HCT116 (cell line): ENCODE measurements around the gene UGT1A3. TPM values are rescaled to one million over a fixed set of nuclear protein-coding genes. Genes with fewer than 3 reads are reported as not detected.

Source experiments
- ATAC-seq: fragments of 200-7000 bp; cut with Tn5 transposase; 2 replicates; pipeline ENCODE4 v1.9.1; 2020; ENCODE audit warnings: mild to moderate bottlenecking, moderate library complexity
- BruUV-seq: library from RNA; stranded (reverse); fragments of 400-500 nt; replicated peaks from 2 replicates; lab custom pipeline; 2021; lab: Mats Ljungman, UMichigan
- CTCF ChIA-PET: fragments of 300-600 bp; sonication (Branson Sonifier 250); formaldehyde crosslinking; loops from one replicate; lab custom pipeline; 2021; ENCODE audit warnings: antibody characterized with exemption; lab: Charles Lee
- POLR2A ChIA-PET: fragments of 300-600, 350-600 bp; sonication (Branson Sonifier 250); formaldehyde crosslinking; loops from one replicate; lab custom pipeline; 2021; ENCODE audit warnings: antibody characterized with exemption; lab: Charles Lee
- RAD21 ChIA-PET, 2 experiments: fragments of 300-600 bp; sonication (Branson Sonifier 250); formaldehyde crosslinking; loops; one replicate each; lab custom pipeline; 2023; ENCODE audit warnings: low total read pairs in 2 of 2; ENCODE audit not compliant: uncharacterized antibody in 2 of 2, unreplicated experiment in 2 of 2, low non-redundant PET in 1 of 2; lab: Charles Lee
- DNase-seq: peaks from one replicate; pipeline ENCODE4 v3.0.0-alpha.2; 2010; ENCODE audit warnings: low read depth, low spot score
- H2AFZ ChIP-seq: fragments of 200-600 bp; shearing (Covaris generic), sonication (generic); 2 replicates; pipeline ENCODE4 v1.6.1; 2017; ENCODE audit warnings: low read depth, mixed run types, mixed read lengths, antibody characterized with exemption, low read length; ENCODE audit not compliant: poor library complexity, severe bottlenecking
- H3K27ac ChIP-seq: 2 replicates; pipeline ENCODE4 v1.5.1; 2012; ENCODE audit warnings: low read depth, low read length
- H3K27me3 ChIP-seq: fragments of 200-600 bp; sonication (generic); 2 replicates; pipeline ENCODE4 v1.6.1; 2016; ENCODE audit warnings: mixed run types, low read length, mixed read lengths; ENCODE audit not compliant: insufficient read depth
- H3K36me3 ChIP-seq, 2 experiments: fragments of 200-500 bp in 1 of 2; fragments of 200-600 bp in 1 of 2; sonication (Bioruptor generic) in 1 of 2; sonication (generic) in 1 of 2; 2 replicates each; pipeline versions ENCODE4 v1.5.1 to v1.6.1; 2014 to 2016; ENCODE audit warnings: low read length in 2 of 2, inconsistent platforms in 1 of 2, mixed read lengths in 1 of 2, mixed run types in 1 of 2; ENCODE audit not compliant: insufficient read depth in 2 of 2, control insufficient read depth in 1 of 2
- H3K4me1 ChIP-seq, 2 experiments: fragments of 200-600 bp in 1 of 2; sonication (generic) in 1 of 2; 2 replicates each; pipeline versions ENCODE4 v1.5.1 to v1.6.1; 2012 to 2017; ENCODE audit warnings: low read length in 2 of 2, inconsistent platforms in 1 of 2, mild to moderate bottlenecking in 1 of 2, mixed read lengths in 1 of 2, mixed run types in 1 of 2, moderate library complexity in 1 of 2; ENCODE audit not compliant: insufficient read depth in 2 of 2, control insufficient read depth in 1 of 2
- H3K4me2 ChIP-seq: fragments of 200-600 bp; sonication (generic); 2 replicates; pipeline ENCODE4 v1.6.1; 2017; ENCODE audit warnings: mixed run types, low read length, mixed read lengths
- H3K4me3 ChIP-seq, 2 experiments: fragments of 200-600 bp in 1 of 2; sonication (generic) in 1 of 2; replicated peaks in 1 of 2; 2 replicates each; pipeline ENCODE4 v1.5.1; 2011 to 2016; ENCODE audit warnings: low read length in 2 of 2, control low read depth in 1 of 2, low read depth in 1 of 2, mild to moderate bottlenecking in 1 of 2, mixed read lengths in 1 of 2, mixed run types in 1 of 2
- H3K79me2 ChIP-seq: fragments of 200-600 bp; sonication (generic); 2 replicates; pipeline ENCODE4 v1.6.1; 2017; ENCODE audit warnings: mild to moderate bottlenecking, mixed run types, low read length, moderate library complexity, mixed read lengths; ENCODE audit not compliant: insufficient read depth
- H3K9ac ChIP-seq: fragments of 200-600 bp; sonication (generic); 2 replicates; pipeline ENCODE4 v1.6.1; 2016; ENCODE audit warnings: low read length, mixed read lengths
- H3K9me2 ChIP-seq: fragments of 200-600 bp; sonication (generic), shearing (Covaris generic); 2 replicates; pipeline ENCODE4 v1.6.1; 2017; ENCODE audit warnings: mixed run types, mild to moderate bottlenecking, moderate library complexity; ENCODE audit not compliant: insufficient read depth
- H3K9me3 ChIP-seq, 2 experiments: fragments of 200-500 bp in 1 of 2; fragments of 200-600 bp in 1 of 2; sonication (Bioruptor generic) in 1 of 2; sonication (generic) in 1 of 2; 2 replicates each; pipeline ENCODE4 v1.6.1; 2014 to 2017; ENCODE audit warnings: low read length in 2 of 2, mixed read lengths in 2 of 2, inconsistent platforms in 1 of 2, low read depth in 1 of 2, mild to moderate bottlenecking in 1 of 2, mixed run types in 1 of 2, moderate library complexity in 1 of 2; ENCODE audit not compliant: control insufficient read depth in 1 of 2, insufficient read depth in 1 of 2
- H4K20me1 ChIP-seq: fragments of 200-600 bp; sonication (generic), shearing (Covaris generic); 2 replicates; pipeline ENCODE4 v1.6.1; 2017; ENCODE audit warnings: mixed run types, mild to moderate bottlenecking, moderate library complexity; ENCODE audit not compliant: insufficient read depth
- CEBPB ChIP-seq: IDR thresholded peaks from 2 replicates; pipeline ENCODE4 v1.6.1; 2012; ENCODE audit warnings: low read depth
- EGR1 ChIP-seq: IDR thresholded peaks from 2 replicates; pipeline ENCODE4 v1.6.1; 2012; ENCODE audit warnings: low read depth
- ELF1 ChIP-seq: IDR thresholded peaks from 2 replicates; pipeline ENCODE4 v1.6.1; 2012; ENCODE audit warnings: low read depth, borderline replicate concordance
- JUND ChIP-seq: IDR thresholded peaks from 2 replicates; pipeline ENCODE4 v1.6.1; 2012
- POLR2A ChIP-seq: IDR thresholded peaks from 2 replicates; pipeline ENCODE4 v1.7.0; 2011; ENCODE audit warnings: borderline replicate concordance; ENCODE audit not compliant: insufficient read depth, insufficient read length; ENCODE audit errors: extremely low read depth
- POLR2AphosphoS5 ChIP-seq: IDR thresholded peaks from 2 replicates; pipeline ENCODE4 v1.6.1; 2011; ENCODE audit warnings: mild to moderate bottlenecking, low read depth, low read length, moderate library complexity
- SP1 ChIP-seq: IDR thresholded peaks from 2 replicates; pipeline ENCODE4 v1.6.1; 2012; ENCODE audit warnings: low read depth
- SRF ChIP-seq: IDR thresholded peaks from 2 replicates; pipeline ENCODE4 v1.6.1; 2012; ENCODE audit warnings: low read depth
- YY1 ChIP-seq: IDR thresholded peaks from 2 replicates; pipeline ENCODE4 v1.6.1; 2011; ENCODE audit warnings: low read length, low read depth, moderate library complexity, mild to moderate bottlenecking; ENCODE audit not compliant: insufficient replicate concordance; ENCODE audit errors: extremely low read depth
- ZNF274 ChIP-seq: fragments of 200-500 bp; sonication (Bioruptor generic); IDR thresholded peaks from 2 replicates; pipeline ENCODE4 v1.6.1; 2014; ENCODE audit warnings: mild to moderate bottlenecking, low read depth, low read length, inconsistent platforms
- intact Hi-C: fragments of 100-400 bp; cut with micrococcal nuclease; formaldehyde crosslinking; loops from 2 replicates; pipeline ENCODE4 v1.10.0; 2022
- total RNA-seq: library from RNA; stranded (reverse); gene quantifications from one replicate; pipeline ENCODE4 v1.2.1, GENCODE V29; 2021; ENCODE audit not compliant: unreplicated experiment
- TF ChIP-seq, protein P1 (sequence below), 3 experiments: fragments of 200-600 bp in 1 of 3; sonication (generic) in 1 of 3; IDR thresholded peaks in 2 of 3; conservative IDR thresholded peaks in 1 of 3; 2 replicates each; pipeline ENCODE4 v1.5.1; 2012 to 2017; ENCODE audit warnings: low read depth in 2 of 3, low read length in 2 of 3, antibody characterized with exemption in 1 of 3, borderline replicate concordance in 1 of 3, control low read depth in 1 of 3, mild to moderate bottlenecking in 1 of 3, mixed read lengths in 1 of 3, mixed run types in 1 of 3, moderate library complexity in 1 of 3; ENCODE audit not compliant: insufficient read depth in 1 of 3
- TF ChIP-seq, protein P2 (sequence below): IDR thresholded peaks from 2 replicates; pipeline ENCODE4 v1.6.1; 2011; ENCODE audit warnings: mild to moderate bottlenecking, low read length, moderate library complexity; ENCODE audit not compliant: insufficient replicate concordance; ENCODE audit errors: extremely low read depth

The UGT1A3 gene
- total RNA-seq, 1 experiment from 2014 or later: not detected

DNA sequence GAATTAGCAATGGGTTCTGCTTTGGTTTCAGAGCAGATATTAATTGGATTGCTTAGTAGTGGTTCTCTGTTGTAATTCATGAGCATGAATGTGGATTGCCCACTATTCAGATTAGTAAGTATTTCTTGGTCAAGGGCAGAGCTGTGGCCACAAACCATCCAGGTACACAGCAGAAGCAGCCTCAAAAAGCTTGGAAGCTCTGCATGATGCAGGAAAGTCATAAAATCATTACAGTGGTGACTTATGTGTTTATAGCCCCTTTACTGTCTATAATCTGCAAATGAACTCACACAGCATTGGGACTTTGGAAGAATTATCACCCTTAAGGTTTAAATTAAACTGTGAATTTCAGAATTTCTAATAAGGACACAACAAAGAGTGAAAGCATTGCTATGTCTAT lies 29.3 kb downstream of the UGT1A3 start:
- Histone ChIP-seq H3K4me2 (no peak overlapping the region), H3K4me3 (no peak overlapping the region), H4K20me1 (no peaks in the 10 kb centered on the region), H3K27me3 (no peaks in the 10 kb centered on the region), H3K36me3 (no peaks in the 10 kb centered on the region), H2AFZ (no peak overlapping the region), H3K79me2 (no peaks in the 10 kb centered on the region), H3K27ac (no peak overlapping the region), H3K9ac (no peak overlapping the region), H3K9me2 (no peaks in the 10 kb centered on the region), H3K9me3 (no peaks in the 10 kb centered on the region), H3K4me1 (no peaks in the 10 kb centered on the region)
- no TSS peak for BruUV-seq
- POLR2A ChIA-PET: no interaction called here
- no peak for ATAC-seq
- TF ChIP-seq SRF: no peak
- TF ChIP-seq SP1: no peak
- intact Hi-C loops: no loop called here
- CTCF ChIA-PET: no interaction called here
- RAD21 ChIA-PET: no interaction called here
- no peak for DNase-seq

DNA sequence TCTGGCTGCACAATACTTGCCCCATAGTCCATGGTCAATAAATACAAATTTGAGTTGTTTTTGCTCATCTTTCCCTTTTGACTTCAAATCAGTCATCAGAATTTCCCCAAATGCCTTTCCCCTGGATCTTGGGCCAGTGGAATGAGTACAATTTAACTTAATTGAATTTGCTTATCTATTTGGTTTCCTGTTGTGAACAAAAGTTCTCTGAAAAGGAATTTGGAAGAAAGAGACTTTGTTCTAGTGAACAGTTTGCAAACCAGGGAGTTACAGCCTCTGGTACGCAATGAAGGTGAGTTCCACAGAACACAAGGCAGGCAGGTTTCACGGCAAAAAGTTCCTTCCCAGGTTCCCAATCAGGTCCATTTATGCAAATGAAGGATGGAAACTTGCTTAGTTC lies 30.0 kb downstream of the UGT1A3 start:
- Histone ChIP-seq H3K9me3 (no peaks in the 10 kb centered on the region), H3K4me3 (no peak overlapping the region), H3K27me3 (no peaks in the 10 kb centered on the region), H2AFZ (no peak overlapping the region), H3K9ac (no peak overlapping the region), H3K36me3 (no peaks in the 10 kb centered on the region), H3K9me2 (no peaks in the 10 kb centered on the region), H3K27ac (no peak overlapping the region), H4K20me1 (no peaks in the 10 kb centered on the region), H3K4me1 (no peaks in the 10 kb centered on the region), H3K79me2 (no peaks in the 10 kb centered on the region), H3K4me2 (no peak overlapping the region)
- CTCF ChIA-PET: no interaction called here
- POLR2A ChIA-PET: no interaction called here
- TF ChIP-seq EGR1: no peak
- TF ChIP-seq POLR2AphosphoS5: no peak
- no peak for TF ChIP-seq SP1
- no peak for TF ChIP-seq POLR2A
- TF ChIP-seq YY1: no peak
- no peak for TF ChIP-seq JUND
- no peak for TF ChIP-seq ELF1
- no peak for TF ChIP-seq CEBPB
- no peak for TF ChIP-seq ZNF274
- TF ChIP-seq, protein P1, sequence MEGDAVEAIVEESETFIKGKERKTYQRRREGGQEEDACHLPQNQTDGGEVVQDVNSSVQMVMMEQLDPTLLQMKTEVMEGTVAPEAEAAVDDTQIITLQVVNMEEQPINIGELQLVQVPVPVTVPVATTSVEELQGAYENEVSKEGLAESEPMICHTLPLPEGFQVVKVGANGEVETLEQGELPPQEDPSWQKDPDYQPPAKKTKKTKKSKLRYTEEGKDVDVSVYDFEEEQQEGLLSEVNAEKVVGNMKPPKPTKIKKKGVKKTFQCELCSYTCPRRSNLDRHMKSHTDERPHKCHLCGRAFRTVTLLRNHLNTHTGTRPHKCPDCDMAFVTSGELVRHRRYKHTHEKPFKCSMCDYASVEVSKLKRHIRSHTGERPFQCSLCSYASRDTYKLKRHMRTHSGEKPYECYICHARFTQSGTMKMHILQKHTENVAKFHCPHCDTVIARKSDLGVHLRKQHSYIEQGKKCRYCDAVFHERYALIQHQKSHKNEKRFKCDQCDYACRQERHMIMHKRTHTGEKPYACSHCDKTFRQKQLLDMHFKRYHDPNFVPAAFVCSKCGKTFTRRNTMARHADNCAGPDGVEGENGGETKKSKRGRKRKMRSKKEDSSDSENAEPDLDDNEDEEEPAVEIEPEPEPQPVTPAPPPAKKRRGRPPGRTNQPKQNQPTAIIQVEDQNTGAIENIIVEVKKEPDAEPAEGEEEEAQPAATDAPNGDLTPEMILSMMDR (IDR thresholded peaks at IDR 0.05 in 2 of 3, conservative IDR thresholded peaks at IDR 0.05 in 1 of 3; ENCODE audit: borderline replicate concordance in 1 of 3, insufficient read depth in 1 of 3, low read depth in 2 of 3, low read length in 2 of 3): no peak
- TF ChIP-seq, protein P2, sequence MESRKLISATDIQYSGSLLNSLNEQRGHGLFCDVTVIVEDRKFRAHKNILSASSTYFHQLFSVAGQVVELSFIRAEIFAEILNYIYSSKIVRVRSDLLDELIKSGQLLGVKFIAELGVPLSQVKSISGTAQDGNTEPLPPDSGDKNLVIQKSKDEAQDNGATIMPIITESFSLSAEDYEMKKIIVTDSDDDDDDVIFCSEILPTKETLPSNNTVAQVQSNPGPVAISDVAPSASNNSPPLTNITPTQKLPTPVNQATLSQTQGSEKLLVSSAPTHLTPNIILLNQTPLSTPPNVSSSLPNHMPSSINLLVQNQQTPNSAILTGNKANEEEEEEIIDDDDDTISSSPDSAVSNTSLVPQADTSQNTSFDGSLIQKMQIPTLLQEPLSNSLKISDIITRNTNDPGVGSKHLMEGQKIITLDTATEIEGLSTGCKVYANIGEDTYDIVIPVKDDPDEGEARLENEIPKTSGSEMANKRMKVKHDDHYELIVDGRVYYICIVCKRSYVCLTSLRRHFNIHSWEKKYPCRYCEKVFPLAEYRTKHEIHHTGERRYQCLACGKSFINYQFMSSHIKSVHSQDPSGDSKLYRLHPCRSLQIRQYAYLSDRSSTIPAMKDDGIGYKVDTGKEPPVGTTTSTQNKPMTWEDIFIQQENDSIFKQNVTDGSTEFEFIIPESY: no peak
- no TSS peak for BruUV-seq
- DNase-seq (no peak), ATAC-seq (no peak)
- RAD21 ChIA-PET: no interaction called here
- intact Hi-C loops: no loop called here
